ENCODE results near the gene FBXO9.

FBXO9 gene

DNA sequence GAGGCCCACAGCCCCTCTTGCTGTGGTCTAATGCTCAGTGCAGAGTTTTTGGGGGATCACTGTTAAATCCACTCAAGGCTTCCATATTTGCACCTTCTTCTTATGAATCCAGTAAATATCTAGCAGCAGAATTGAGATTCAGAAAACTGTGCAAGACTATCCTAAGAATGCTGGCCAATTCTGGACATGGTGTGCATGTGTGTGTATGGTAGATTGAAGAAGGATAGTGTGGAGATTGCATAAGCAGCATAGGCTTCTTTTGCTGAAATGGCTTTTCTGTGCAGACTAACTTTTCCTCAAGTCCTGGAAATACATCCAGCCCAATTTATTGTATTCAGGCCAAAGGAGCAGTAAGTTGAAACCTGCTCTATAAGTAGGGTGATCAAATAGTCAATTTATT is 39.7 kb downstream of the FBXO9 start:
- no peak for TF ChIP-seq CTCF (conservative IDR thresholded peaks at IDR 0.05; ENCODE audit: low read length)
- no peak overlapping the region for H3K4me3 ChIP-seq (ENCODE audit: low read length)
- DNase-seq (ENCODE audit: low read depth): peak; percentile 8

- H3K4me3 ChIP-seq (ENCODE audit: low read length): no peak overlapping the region
- peak; percentile 79 for DNase-seq (ENCODE audit: low read depth)
- TF ChIP-seq CTCF (conservative IDR thresholded peaks at IDR 0.05; ENCODE audit: low read length): no peak
Measured at GRCh38 chr6:53107091-53107490, 41.9 kb downstream of the FBXO9 start.

GRCh38 chr6:53109612-53110011 is 44.4 kb downstream of the FBXO9 start:
- DNase-seq (ENCODE audit: low read depth): no peak
- no peak for TF ChIP-seq CTCF (conservative IDR thresholded peaks at IDR 0.05; ENCODE audit: low read length)
- H3K4me3 ChIP-seq (ENCODE audit: low read length): no peak overlapping the region

DNA sequence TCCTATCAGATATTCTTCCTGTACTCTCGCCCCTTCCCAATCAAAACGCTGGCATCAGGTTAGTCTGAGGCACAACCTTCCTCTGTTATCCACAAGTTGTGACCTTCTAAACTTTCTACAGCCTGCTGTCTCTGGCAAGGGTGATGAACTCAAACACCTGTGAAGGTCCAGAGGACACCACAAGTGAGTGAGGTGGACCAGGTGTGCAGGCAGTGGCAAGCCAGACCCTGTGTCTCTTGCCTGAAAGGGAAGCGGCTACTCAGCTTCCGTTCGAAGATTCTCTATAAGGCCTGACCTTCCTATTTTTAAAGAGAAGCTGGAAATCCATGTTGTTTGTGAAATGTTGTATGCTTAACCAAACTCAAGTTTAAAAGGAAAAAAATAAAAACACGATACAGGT is 46.7 kb downstream of the FBXO9 start:
- no peak overlapping the region for H3K4me3 ChIP-seq (ENCODE audit: low read length)
- DNase-seq (ENCODE audit: low read depth): no peak

GRCh38 chr6:53112404-53112803 is 47.2 kb downstream of the FBXO9 start:
- TF ChIP-seq CTCF (conservative IDR thresholded peaks at IDR 0.05; ENCODE audit: low read length): no peak
- H3K4me3 ChIP-seq (ENCODE audit: low read length): no peak overlapping the region
- no peak for DNase-seq (ENCODE audit: low read depth)

More for the DNA sequence above, 46.7 kb downstream of the FBXO9 start:
- no peak for TF ChIP-seq CTCF (conservative IDR thresholded peaks at IDR 0.05; ENCODE audit: low read length)

DNA sequence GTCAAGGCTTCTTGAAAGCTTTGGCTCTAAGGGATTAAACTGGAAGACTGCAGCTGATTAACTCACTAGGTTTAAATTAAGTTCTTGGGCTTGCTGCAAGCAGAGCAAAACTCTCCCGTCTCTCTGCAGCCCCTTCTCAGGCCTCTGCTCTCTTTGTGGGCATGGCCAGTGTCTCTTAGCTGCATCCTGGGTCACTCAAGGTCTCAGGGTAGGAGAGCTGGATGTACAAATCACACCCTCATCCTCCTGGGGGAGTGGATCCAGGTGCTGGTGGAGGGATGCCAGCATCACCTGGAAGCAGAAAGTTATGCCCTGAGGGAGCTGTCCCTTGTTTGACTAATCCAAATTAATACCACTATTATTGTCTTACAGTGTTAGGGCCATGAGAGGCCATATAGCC is 47.7 kb downstream of the FBXO9 start:
- no peak for TF ChIP-seq CTCF (conservative IDR thresholded peaks at IDR 0.05; ENCODE audit: low read length)
- no peak for DNase-seq (ENCODE audit: low read depth)
- H3K4me3 ChIP-seq (ENCODE audit: low read length): no peak overlapping the region

- no peak overlapping the region for H3K4me3 ChIP-seq (ENCODE audit: low read length)
- no peak for DNase-seq (ENCODE audit: low read depth)
- TF ChIP-seq CTCF (conservative IDR thresholded peaks at IDR 0.05; ENCODE audit: low read length): no peak
Measured at GRCh38 chr6:53113742-53114141, 48.5 kb downstream of the FBXO9 start.

Data from AG10803 (cell line).